GM21723 (cell line): Measurements from ENCODE around the gene KIF21B.

ENCODE experiments used
- ATAC-seq: cut with Tn5 transposase; IDR thresholded peaks from one replicate; pipeline ENCODE4 v1.9.1; 2021; ENCODE audit warnings: mild to moderate bottlenecking, moderate library complexity; ENCODE audit not compliant: unreplicated experiment

Gene KIF21B, protein sequence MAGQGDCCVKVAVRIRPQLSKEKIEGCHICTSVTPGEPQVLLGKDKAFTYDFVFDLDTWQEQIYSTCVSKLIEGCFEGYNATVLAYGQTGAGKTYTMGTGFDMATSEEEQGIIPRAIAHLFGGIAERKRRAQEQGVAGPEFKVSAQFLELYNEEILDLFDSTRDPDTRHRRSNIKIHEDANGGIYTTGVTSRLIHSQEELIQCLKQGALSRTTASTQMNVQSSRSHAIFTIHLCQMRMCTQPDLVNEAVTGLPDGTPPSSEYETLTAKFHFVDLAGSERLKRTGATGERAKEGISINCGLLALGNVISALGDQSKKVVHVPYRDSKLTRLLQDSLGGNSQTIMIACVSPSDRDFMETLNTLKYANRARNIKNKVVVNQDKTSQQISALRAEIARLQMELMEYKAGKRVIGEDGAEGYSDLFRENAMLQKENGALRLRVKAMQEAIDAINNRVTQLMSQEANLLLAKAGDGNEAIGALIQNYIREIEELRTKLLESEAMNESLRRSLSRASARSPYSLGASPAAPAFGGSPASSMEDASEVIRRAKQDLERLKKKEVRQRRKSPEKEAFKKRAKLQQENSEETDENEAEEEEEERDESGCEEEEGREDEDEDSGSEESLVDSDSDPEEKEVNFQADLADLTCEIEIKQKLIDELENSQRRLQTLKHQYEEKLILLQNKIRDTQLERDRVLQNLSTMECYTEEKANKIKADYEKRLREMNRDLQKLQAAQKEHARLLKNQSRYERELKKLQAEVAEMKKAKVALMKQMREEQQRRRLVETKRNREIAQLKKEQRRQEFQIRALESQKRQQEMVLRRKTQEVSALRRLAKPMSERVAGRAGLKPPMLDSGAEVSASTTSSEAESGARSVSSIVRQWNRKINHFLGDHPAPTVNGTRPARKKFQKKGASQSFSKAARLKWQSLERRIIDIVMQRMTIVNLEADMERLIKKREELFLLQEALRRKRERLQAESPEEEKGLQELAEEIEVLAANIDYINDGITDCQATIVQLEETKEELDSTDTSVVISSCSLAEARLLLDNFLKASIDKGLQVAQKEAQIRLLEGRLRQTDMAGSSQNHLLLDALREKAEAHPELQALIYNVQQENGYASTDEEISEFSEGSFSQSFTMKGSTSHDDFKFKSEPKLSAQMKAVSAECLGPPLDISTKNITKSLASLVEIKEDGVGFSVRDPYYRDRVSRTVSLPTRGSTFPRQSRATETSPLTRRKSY (N-terminal part only)

GRCh38 chr1:201023517-201023902 is at the start of gene KIF21B:
TSS of gene KIF21B (minus strand) at chr1:201023714. CDS start at chr1:201023383, 331 bp downstream.
- ATAC-seq, result peak; percentile 53

- ATAC-seq, result no peak
Observed at GRCh38 chr1:201072922-201073321, 49.4 kb upstream of the KIF21B start.

DNA sequence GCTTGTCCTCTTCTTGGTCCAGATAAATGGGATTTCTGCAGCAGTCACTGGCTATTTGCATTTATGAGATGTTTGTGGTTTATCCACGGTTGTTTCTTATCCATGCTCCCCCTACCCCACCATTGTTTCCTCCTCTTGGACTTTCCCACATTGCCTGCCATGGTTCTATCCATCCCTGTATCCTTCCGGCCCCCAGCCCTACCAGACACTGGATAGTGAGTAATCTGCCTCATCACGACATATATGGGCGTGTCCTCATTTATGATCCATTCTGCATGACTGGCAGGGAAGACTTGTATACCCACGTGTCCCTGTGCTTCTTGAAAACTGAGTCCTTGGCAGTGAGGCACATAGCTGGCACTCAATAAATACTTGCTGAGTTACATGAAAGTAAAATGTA is 48.6 kb upstream of the KIF21B start:
- ATAC-seq, result no peak

- ATAC-seq, result no peak
Observed at GRCh38 chr1:201069636-201070035, 46.1 kb upstream of the KIF21B start.

DNA sequence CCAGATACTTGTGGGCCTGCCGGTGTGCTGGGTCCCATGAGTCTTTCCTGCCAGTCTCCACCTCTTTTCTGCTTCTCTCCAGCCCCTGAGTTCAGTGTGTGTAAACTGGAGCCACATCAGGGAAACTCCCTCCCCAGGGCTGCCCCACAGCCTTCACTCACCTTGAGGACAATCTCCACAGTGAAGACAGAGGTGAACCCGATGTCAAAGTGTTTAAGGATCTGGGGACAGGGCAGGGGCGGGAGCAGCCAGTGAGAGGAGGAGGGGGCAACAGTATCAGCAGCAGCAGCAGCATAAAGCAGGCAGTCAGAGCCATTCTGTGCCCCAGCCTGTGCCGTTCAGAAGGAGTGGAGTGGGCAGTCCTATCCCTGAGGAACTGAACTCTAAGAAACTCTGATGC is 45.5 kb upstream of the KIF21B start:
- ATAC-seq, result no peak

GRCh38 chr1:201066986-201067385 is 43.5 kb upstream of the KIF21B start:
- no peak for ATAC-seq

GRCh38 chr1:201065686-201066085 is 42.2 kb upstream of the KIF21B start:
- no peak for ATAC-seq

DNA sequence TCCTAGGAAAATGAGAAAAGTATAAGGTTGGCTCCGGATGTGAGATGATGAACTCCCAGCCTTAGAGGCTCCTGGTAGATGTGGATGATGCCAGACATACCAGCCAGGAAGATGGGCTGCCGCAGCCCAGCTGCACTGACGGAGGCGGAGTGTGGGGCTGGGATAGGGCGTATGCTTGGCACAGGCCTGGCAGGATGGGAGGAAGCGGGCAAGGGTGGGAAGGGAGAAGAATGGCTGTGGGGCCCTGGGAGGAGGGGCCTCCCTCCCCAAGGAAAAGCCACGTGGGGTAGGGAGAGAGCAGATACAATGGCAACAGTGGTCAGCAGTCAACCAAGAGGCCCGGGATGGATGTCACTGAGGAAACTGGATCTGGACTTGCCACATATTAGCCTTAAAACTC is 41.3 kb upstream of the KIF21B start:
- ATAC-seq, result no peak

GRCh38 chr1:201063145-201063544 is 39.6 kb upstream of the KIF21B start:
- ATAC-seq, result no peak

- ATAC-seq, result no peak
Observed at GRCh38 chr1:201062511-201063091, 39.1 kb upstream of the KIF21B start.

GRCh38 chr1:201061886-201062285 is 38.4 kb upstream of the KIF21B start:
- no peak for ATAC-seq

- no peak for ATAC-seq
Observed at GRCh38 chr1:201061049-201061448, 37.5 kb upstream of the KIF21B start.

- no peak for ATAC-seq
Observed at GRCh38 chr1:201060586-201060985, 37.1 kb upstream of the KIF21B start.

GRCh38 chr1:201059871-201060555 is 36.5 kb upstream of the KIF21B start:
- ATAC-seq, result no peak

- no peak for ATAC-seq
Observed at GRCh38 chr1:201059401-201059800, 35.9 kb upstream of the KIF21B start.

- no peak for ATAC-seq
Observed at GRCh38 chr1:201054091-201054543, 30.6 kb upstream of the KIF21B start.

- no peak for ATAC-seq
Observed at GRCh38 chr1:201053155-201053860, 29.8 kb upstream of the KIF21B start.

- ATAC-seq, result no peak
Observed at GRCh38 chr1:201051399-201051798, 27.9 kb upstream of the KIF21B start.

DNA sequence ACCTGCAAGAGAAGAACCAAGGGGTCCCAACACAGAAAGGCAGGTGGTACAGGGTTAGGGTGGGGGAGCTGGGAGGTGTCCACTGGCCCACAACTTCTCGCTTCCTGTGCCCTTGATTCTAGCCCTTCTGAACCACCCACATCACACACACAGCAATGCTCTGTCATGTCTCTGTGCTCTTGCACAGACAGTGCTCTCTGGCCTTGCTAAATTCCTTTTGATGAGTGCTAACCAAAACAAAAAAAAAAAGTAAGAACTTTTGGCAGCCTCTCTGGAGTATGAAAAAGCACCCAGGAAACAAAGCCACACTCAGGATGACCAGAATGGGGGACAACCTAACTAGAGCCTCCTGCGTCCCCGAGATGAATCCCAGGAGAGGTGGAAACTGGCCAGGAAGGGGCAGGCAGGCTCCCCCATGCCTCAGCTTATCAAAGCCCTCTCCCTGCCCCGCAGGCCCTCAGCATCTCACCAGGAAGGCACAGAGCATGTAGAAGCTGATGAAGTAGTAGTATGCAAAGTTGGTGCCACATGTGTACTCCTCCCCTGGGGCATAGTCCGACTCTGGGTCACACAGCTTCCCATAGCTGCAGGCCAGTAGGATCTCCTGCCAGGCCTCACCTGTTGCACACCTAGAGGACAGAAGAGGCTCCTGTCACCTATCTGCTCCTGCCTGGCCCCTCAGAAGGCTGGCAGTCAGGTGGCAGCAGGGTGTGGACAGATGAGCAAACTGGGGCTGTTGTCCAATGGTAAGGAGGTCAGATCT is 27.2 kb upstream of the KIF21B start:
- no peak for ATAC-seq
